BJ (cell line): Measurements from ENCODE around the gene NARF. TPM values are rescaled to one million over a fixed set of nuclear protein-coding genes. Genes with fewer than 3 reads are reported as not detected.

Source experiments
- CTCF ChIA-PET: fragments of 350-600 bp; formaldehyde crosslinking; extraction: SDS; loops from one replicate; lab custom pipeline; 2021; ENCODE audit warnings: antibody characterized with exemption, inconsistent platforms; lab: Yijun Ruan, JAX
- POLR2A ChIA-PET: fragments of 300-600 bp; sonication (Branson Sonifier 250); formaldehyde crosslinking; extraction: SDS; loops from one replicate; lab custom pipeline; 2021; ENCODE audit warnings: antibody characterized with exemption; lab: Charles Lee
- DNase-seq: peaks from one replicate; pipeline ENCODE4 v3.0.0-alpha.2; 2011; ENCODE audit warnings: low read depth
- H3K27me3 ChIP-seq: 2 replicates; pipeline ENCODE4 v1.6.0; 2011; ENCODE audit warnings: low read length; ENCODE audit not compliant: control insufficient read depth, insufficient read depth
- H3K36me3 ChIP-seq: 2 replicates; pipeline ENCODE4 v1.5.1; 2011; ENCODE audit warnings: low read length; ENCODE audit not compliant: control insufficient read depth, insufficient read depth
- H3K4me3 ChIP-seq: 2 replicates; pipeline ENCODE4 v1.5.1; 2011; ENCODE audit warnings: low read depth, mild to moderate bottlenecking, control low read depth, low read length
- polyA plus RNA-seq: library from polyadenylated mRNA; depleted of rRNA; stranded (reverse); fragments of >200 nt; gene quantifications from 2 replicates; pipeline ENCODE4 v1.2.3, GENCODE V29; 2011
- TF ChIP-seq, protein P1 (sequence below): IDR thresholded peaks from 2 replicates; pipeline ENCODE4 v1.5.1; 2011; ENCODE audit warnings: low read depth, mild to moderate bottlenecking, control low read depth, inconsistent platforms, low read length, moderate library complexity; ENCODE audit not compliant: insufficient read depth

The NARF gene
- polyA plus RNA-seq, 1 experiment: 68.5 TPM

DNA sequence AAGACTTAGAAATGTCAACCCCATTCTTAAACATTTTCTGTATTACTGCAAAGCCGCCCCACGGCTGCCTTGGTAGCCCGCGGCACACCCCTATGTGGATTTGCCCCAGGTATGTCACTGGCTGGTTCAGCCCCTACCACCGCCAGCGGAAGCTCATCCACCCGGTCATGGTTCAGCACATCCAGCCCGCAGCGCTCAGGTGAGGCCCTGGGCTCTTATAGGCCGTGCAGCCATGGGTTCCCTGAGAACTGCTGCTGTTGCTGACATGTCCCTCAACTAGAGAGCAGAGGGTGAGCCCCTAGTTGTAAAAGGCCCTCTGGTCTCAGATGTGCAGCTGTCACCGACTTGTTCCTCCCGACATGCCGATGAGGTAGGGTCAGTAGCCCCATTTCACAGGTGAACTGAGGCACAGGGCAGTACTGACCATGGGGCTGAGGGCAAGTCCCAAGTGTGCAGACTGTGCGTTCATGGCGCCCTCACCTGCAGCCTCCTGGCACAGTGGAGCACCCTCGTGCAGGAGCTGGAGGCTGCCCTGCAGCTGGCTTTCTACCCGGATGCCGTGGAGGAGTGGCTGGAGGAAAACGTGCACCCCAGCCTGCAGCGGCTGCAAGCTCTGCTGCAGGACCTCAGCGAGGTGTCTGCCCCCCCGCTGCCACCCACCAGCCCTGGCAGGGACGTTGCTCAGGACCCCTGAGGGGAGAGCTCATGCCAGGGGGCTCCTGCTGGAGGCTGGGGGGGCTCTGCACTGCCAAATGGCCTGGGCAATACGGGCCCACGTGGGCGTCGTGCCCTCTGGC lies 16.7 kb upstream of the NARF start:
- Histone ChIP-seq H3K27me3 (no peaks in the 10 kb centered on the region), H3K4me3 (no peak overlapping the region), H3K36me3 (peaks cover 27% of the 10 kb centered on the region)
- TF ChIP-seq, protein P1, sequence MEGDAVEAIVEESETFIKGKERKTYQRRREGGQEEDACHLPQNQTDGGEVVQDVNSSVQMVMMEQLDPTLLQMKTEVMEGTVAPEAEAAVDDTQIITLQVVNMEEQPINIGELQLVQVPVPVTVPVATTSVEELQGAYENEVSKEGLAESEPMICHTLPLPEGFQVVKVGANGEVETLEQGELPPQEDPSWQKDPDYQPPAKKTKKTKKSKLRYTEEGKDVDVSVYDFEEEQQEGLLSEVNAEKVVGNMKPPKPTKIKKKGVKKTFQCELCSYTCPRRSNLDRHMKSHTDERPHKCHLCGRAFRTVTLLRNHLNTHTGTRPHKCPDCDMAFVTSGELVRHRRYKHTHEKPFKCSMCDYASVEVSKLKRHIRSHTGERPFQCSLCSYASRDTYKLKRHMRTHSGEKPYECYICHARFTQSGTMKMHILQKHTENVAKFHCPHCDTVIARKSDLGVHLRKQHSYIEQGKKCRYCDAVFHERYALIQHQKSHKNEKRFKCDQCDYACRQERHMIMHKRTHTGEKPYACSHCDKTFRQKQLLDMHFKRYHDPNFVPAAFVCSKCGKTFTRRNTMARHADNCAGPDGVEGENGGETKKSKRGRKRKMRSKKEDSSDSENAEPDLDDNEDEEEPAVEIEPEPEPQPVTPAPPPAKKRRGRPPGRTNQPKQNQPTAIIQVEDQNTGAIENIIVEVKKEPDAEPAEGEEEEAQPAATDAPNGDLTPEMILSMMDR: no peak
- no peak for DNase-seq
- ChIA-PET POLR2A (no interaction called here), CTCF (interaction anchor here (0.6 to 1.7 kb wide), 3 partner anchors 13 to 35 kb away, joined by 3 read pairs; no protein-coding TSS in a partner anchor)

DNA sequence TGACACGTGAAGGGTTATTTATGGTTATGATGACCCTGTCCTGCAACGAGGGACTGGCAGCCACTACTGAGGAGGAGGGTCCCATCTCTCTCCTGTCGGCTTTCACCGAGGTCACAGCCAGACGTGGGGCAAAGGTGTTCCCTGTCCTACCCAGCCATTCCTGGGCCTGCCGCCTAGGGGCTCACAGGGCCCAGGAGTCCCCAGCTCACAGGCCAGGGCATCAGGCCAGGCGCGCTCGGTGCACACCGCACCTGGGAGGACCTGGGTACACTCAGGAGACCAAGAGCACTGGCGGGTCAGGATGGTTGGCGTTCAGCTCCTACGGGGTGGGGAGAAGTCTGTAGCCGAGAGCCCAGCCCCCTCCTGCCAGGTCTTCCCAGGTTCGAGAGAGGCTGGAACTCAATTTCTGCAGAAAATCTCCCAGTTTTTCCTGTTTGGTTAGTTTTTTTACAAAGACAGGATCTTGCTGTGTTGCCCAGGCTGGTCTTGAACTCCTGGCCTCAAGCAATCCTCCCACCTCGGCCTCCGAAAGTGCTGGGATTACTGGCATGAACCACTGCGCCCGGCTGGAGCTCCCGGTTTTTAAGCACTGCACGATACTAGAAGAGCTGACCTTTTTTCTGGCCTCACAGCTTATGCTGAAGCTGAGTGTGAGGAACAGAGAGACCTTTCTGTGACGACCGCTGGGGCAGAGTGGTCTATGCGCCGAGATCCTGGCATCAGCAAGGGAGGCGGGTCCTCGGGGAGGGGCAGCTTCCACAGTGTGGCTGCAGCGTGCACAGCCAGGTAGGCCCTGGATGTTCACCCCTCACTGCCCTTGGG lies 15.7 kb upstream of the NARF start:
- DNase-seq: no peak
- peaks cover 25% of the 10 kb centered on the region for H3K36me3 ChIP-seq
- H3K27me3 ChIP-seq: no peaks in the 10 kb centered on the region
- ChIA-PET CTCF (interaction anchor here (0.6 to 1.7 kb wide), 3 partner anchors 12 to 34 kb away, joined by 3 read pairs; no protein-coding TSS in a partner anchor), POLR2A (no interaction called here)
- TF ChIP-seq, protein P1: no peak
- no peak overlapping the region for H3K4me3 ChIP-seq

- ChIA-PET POLR2A (no interaction called here), CTCF (interaction anchor here (1.7 kb wide), 1 partner anchor 24 kb away, joined by 3 read pairs; no protein-coding TSS in a partner anchor)
- peaks cover 25% of the 10 kb centered on the region for H3K36me3 ChIP-seq
Measured at GRCh38 chr17:82443465-82444283, 14.9 kb upstream of the NARF start.

DNA sequence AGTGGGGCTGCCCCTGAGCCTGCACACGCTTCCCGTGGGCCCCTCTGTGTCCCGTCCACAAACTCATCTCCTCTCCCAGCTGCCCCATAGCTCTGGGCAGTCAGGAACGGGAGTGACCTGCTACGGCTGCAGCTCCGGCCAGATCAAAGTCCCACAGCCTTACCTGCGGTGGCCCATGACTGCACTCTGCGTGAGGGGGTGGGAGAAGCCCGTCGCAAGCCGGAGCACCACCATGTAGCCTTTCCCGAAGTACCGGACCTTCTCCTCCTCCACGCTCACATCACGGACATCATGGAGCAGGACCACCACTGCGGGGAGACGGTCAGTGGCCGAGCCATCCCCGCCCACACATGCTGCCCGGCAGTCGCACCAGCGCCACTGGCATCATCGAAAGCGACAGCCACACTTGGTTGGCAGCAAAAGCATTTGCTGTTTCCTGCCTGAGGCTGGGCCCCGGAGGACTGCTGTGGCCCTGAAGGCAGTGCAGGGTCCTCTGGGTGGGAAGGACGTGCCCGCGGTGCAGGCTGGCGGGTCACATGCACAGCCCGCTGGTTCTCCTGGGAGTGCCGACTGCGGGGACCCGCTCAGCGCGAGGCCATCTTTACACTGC lies 14.2 kb upstream of the NARF start:
- no peaks in the 10 kb centered on the region for H3K27me3 ChIP-seq
- ChIA-PET POLR2A (no interaction called here), CTCF (no interaction called here)
- DNase-seq: no peak
- TF ChIP-seq, protein P1: no peak
- H3K4me3 ChIP-seq: no peak overlapping the region
- peaks cover 26% of the 10 kb centered on the region for H3K36me3 ChIP-seq

More at GRCh38 chr17:82443465-82444283, 14.9 kb upstream of the NARF start:
- DNase-seq: no peak
- Histone ChIP-seq H3K4me3 (no peak overlapping the region), H3K27me3 (no peaks in the 10 kb centered on the region)
- TF ChIP-seq, protein P1: no peak
